ENCODE measurements around the gene AUTS2. TPM values are rescaled to one million over a fixed set of nuclear protein-coding genes. Genes with fewer than 3 reads are reported as not detected.

The AUTS2 gene
- total RNA-seq, 1 experiment from 2014 or later: 2.5 TPM

DNA sequence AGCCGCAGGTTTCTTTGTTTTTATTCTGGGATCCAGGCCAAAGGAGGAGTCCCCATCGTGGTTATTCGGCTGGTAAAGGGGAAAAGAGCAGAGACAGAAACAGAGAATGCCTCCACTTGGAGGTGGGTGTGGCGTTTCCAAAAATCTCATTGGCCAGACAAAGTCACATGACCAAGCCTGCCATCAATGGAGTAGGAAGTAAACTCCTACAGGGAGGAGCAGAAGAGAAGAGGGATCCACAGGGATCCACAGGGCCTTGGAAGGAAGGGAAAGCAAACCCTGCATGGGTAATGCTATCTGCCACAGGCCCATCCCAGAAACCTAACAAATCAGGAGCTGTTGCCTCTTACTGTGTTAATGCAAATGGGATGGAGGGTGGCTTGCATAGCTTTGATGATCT lies 1107.9 kb downstream of the AUTS2 start:
- no peak overlapping the region for H3K4me3 ChIP-seq (ENCODE audit: low read depth in 2 of 2, low read length in 2 of 2)
- H3K36me3 ChIP-seq (ENCODE audit: control insufficient read depth, insufficient read depth, low read length): no peaks in the 10 kb centered on the region
- in situ Hi-C loops (cut with HindIII; ENCODE audit: low pct_unique_long_range_greater_than_20kb, low sequenced_read_pairs): no loop called here
- no TSS peak for BruUV-seq (replicated peaks)
- CTCF ChIA-PET: no interaction called here
- no peaks in the 10 kb centered on the region for H3K4me1 ChIP-seq (ENCODE audit: control insufficient read depth, insufficient read depth, low read length)
- no peak overlapping the region for H3K27ac ChIP-seq (ENCODE audit: low read length)
- 0 out of 2 replicates have a peak, but pooled peaks cover 2% of the 10 kb centered on the region for H3K27me3 ChIP-seq (ENCODE audit: control insufficient read depth, insufficient read depth, low read length)
- TF ChIP-seq, protein P1, sequence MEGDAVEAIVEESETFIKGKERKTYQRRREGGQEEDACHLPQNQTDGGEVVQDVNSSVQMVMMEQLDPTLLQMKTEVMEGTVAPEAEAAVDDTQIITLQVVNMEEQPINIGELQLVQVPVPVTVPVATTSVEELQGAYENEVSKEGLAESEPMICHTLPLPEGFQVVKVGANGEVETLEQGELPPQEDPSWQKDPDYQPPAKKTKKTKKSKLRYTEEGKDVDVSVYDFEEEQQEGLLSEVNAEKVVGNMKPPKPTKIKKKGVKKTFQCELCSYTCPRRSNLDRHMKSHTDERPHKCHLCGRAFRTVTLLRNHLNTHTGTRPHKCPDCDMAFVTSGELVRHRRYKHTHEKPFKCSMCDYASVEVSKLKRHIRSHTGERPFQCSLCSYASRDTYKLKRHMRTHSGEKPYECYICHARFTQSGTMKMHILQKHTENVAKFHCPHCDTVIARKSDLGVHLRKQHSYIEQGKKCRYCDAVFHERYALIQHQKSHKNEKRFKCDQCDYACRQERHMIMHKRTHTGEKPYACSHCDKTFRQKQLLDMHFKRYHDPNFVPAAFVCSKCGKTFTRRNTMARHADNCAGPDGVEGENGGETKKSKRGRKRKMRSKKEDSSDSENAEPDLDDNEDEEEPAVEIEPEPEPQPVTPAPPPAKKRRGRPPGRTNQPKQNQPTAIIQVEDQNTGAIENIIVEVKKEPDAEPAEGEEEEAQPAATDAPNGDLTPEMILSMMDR (IDR thresholded peaks at IDR 0.05): no peak
- TF ChIP-seq SIN3A (IDR thresholded peaks at IDR 0.05; ENCODE audit: borderline replicate concordance, insufficient read depth, low read depth, low read length) (no peak), TCF7L2 (IDR thresholded peaks at IDR 0.05; ENCODE audit: low read depth, low read length) (no peak), POLR2AphosphoS5 (IDR thresholded peaks at IDR 0.05; ENCODE audit: low read depth, low read length) (no peak)
- TF ChIP-seq, protein P2, sequence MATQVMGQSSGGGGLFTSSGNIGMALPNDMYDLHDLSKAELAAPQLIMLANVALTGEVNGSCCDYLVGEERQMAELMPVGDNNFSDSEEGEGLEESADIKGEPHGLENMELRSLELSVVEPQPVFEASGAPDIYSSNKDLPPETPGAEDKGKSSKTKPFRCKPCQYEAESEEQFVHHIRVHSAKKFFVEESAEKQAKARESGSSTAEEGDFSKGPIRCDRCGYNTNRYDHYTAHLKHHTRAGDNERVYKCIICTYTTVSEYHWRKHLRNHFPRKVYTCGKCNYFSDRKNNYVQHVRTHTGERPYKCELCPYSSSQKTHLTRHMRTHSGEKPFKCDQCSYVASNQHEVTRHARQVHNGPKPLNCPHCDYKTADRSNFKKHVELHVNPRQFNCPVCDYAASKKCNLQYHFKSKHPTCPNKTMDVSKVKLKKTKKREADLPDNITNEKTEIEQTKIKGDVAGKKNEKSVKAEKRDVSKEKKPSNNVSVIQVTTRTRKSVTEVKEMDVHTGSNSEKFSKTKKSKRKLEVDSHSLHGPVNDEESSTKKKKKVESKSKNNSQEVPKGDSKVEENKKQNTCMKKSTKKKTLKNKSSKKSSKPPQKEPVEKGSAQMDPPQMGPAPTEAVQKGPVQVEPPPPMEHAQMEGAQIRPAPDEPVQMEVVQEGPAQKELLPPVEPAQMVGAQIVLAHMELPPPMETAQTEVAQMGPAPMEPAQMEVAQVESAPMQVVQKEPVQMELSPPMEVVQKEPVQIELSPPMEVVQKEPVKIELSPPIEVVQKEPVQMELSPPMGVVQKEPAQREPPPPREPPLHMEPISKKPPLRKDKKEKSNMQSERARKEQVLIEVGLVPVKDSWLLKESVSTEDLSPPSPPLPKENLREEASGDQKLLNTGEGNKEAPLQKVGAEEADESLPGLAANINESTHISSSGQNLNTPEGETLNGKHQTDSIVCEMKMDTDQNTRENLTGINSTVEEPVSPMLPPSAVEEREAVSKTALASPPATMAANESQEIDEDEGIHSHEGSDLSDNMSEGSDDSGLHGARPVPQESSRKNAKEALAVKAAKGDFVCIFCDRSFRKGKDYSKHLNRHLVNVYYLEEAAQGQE (IDR thresholded peaks at IDR 0.05; ENCODE audit: insufficient read depth in 1 of 2, low read depth in 2 of 2, low read length in 1 of 2): no peak
- ATAC-seq: no peak
- DNase-seq (ENCODE audit: low read depth, low spot score): no peak
- intact Hi-C loops (cut with micrococcal nuclease; ENCODE audit: unreplicated experiment): no loop called here
- POLR2A ChIA-PET: no interaction called here
- H3K9me3 ChIP-seq (ENCODE audit: control insufficient read depth, insufficient read depth, low read depth, low read length): no peaks in the 10 kb centered on the region

DNA sequence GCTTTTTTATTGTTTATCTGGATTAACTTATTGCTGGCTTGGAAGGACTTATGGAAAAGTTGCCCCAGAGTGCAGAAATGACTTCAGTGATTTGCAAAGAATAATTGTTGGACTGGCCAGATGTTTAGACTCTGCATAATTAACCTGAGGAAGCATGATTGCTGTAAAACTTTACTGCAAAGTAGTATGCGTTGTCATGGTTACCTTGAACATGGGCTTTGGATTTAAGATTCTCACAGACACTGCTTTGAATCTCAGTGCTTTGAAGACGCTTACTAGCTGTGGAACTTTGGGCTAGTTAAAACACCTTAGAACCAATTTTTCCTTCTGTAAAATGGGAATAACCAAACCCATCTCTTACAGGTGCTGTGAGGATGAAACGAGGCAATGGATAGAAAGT lies 1108.4 kb downstream of the AUTS2 start:
- Histone ChIP-seq H3K36me3 (ENCODE audit: control insufficient read depth, insufficient read depth, low read length) (no peaks in the 10 kb centered on the region), H3K27ac (ENCODE audit: low read length) (no peak overlapping the region), H3K27me3 (ENCODE audit: control insufficient read depth, insufficient read depth, low read length) (0 out of 2 replicates have a peak, but pooled peaks cover 2% of the 10 kb centered on the region), H3K4me1 (ENCODE audit: control insufficient read depth, insufficient read depth, low read length) (no peaks in the 10 kb centered on the region), H3K9me3 (ENCODE audit: control insufficient read depth, insufficient read depth, low read depth, low read length) (no peaks in the 10 kb centered on the region), H3K4me3 (ENCODE audit: low read depth in 2 of 2, low read length in 2 of 2) (no peak overlapping the region)
- intact Hi-C loops (cut with micrococcal nuclease; ENCODE audit: unreplicated experiment): no loop called here
- TF ChIP-seq, protein P2 (IDR thresholded peaks at IDR 0.05; ENCODE audit: insufficient read depth in 1 of 2, low read depth in 2 of 2, low read length in 1 of 2): no peak
- TF ChIP-seq SIN3A (IDR thresholded peaks at IDR 0.05; ENCODE audit: borderline replicate concordance, insufficient read depth, low read depth, low read length) (no peak), POLR2AphosphoS5 (IDR thresholded peaks at IDR 0.05; ENCODE audit: low read depth, low read length) (no peak), TCF7L2 (IDR thresholded peaks at IDR 0.05; ENCODE audit: low read depth, low read length) (no peak)
- TF ChIP-seq, protein P1 (IDR thresholded peaks at IDR 0.05): no peak
- CTCF ChIA-PET: no interaction called here
- BruUV-seq (replicated peaks): no TSS peak
- POLR2A ChIA-PET: no interaction called here
- in situ Hi-C loops (cut with HindIII; ENCODE audit: low pct_unique_long_range_greater_than_20kb, low sequenced_read_pairs): no loop called here
- DNase-seq (ENCODE audit: low read depth, low spot score) (no peak), ATAC-seq (no peak)

All from Panc1 (cell line).